NCI-H774 (cell line): ENCODE measurements around the gene SFMBT2.

Source experiments
- DNase-seq: peaks from one replicate; lab custom pipeline; 2025; lab: John Stamatoyannopoulos, UW

The SFMBT2 gene

GRCh38 chr10:7264313-7264756, 146.5 kb downstream of the SFMBT2 start:
- no peak for DNase-seq

- no peak for DNase-seq
Measured at GRCh38 chr10:7263616-7264015, 147.2 kb downstream of the SFMBT2 start.

- DNase-seq = no peak
Measured at GRCh38 chr10:7261351-7261750, 149.5 kb downstream of the SFMBT2 start.

- no peak for DNase-seq
Measured at GRCh38 chr10:7260912-7261311, 149.9 kb downstream of the SFMBT2 start.

GRCh38 chr10:7260412-7260900, 150.4 kb downstream of the SFMBT2 start:
- no peak for DNase-seq

- no peak for DNase-seq
Measured at GRCh38 chr10:7258948-7259523, 151.8 kb downstream of the SFMBT2 start.

GRCh38 chr10:7255517-7255916, 155.3 kb downstream of the SFMBT2 start:
- DNase-seq = no peak

- no peak for DNase-seq
Measured at GRCh38 chr10:7251696-7252465, 159.0 kb downstream of the SFMBT2 start.

GRCh38 chr10:7250236-7250635, 160.6 kb downstream of the SFMBT2 start:
- no peak for DNase-seq

- no peak for DNase-seq
Measured at GRCh38 chr10:7248585-7249164, 162.2 kb downstream of the SFMBT2 start.

GRCh38 chr10:7248148-7248547, 162.7 kb downstream of the SFMBT2 start:
- DNase-seq = no peak

GRCh38 chr10:7245505-7245904, 165.3 kb downstream of the SFMBT2 start:
- no peak for DNase-seq

- no peak for DNase-seq
Measured at GRCh38 chr10:7243873-7244272, 167.0 kb downstream of the SFMBT2 start.

- DNase-seq = no peak
Measured at GRCh38 chr10:7243139-7243538, 167.7 kb downstream of the SFMBT2 start.

GRCh38 chr10:7239312-7239985, 171.4 kb downstream of the SFMBT2 start:
- DNase-seq = no peak

GRCh38 chr10:7235376-7235775, 175.5 kb downstream of the SFMBT2 start:
- DNase-seq = no peak

- no peak for DNase-seq
Measured at GRCh38 chr10:7234109-7234508, 176.7 kb downstream of the SFMBT2 start.

GRCh38 chr10:7233259-7233991, 177.4 kb downstream of the SFMBT2 start:
- no peak for DNase-seq

GRCh38 chr10:7231509-7232414, 179.1 kb downstream of the SFMBT2 start:
- DNase-seq = no peak

- DNase-seq = no peak
Measured at GRCh38 chr10:7230951-7231350, 179.9 kb downstream of the SFMBT2 start.

GRCh38 chr10:7230036-7230435, 180.8 kb downstream of the SFMBT2 start:
- no peak for DNase-seq
